Hepatocyte (in vitro differentiated cells): ENCODE measurements around the gene SPRED2. TPM values are rescaled to one million over a fixed set of nuclear protein-coding genes. Genes with fewer than 3 reads are reported as not detected.

Source experiments
- DNase-seq: peaks from one replicate; pipeline ENCODE4 v3.0.0-alpha.2; 2016; ENCODE audit warnings: low spot score
- H2AFZ ChIP-seq: fragments of 200-600 bp; sonication (generic); 2 replicates; pipeline ENCODE4 v1.6.0; 2016; ENCODE audit warnings: antibody characterized with exemption, mild to moderate bottlenecking
- H3K27ac ChIP-seq: fragments of 200-600 bp; sonication (generic); 2 replicates; pipeline ENCODE4 v1.5.1; 2016; ENCODE audit warnings: mild to moderate bottlenecking
- H3K27me3 ChIP-seq: fragments of 200-600 bp; sonication (generic); 2 replicates; pipeline ENCODE4 v1.6.1; 2016
- H3K36me3 ChIP-seq: fragments of 200-600 bp; sonication (generic); replicated peaks from 2 replicates; pipeline ENCODE4 v1.5.1; 2016; ENCODE audit warnings: low read depth; ENCODE audit not compliant: insufficient read depth
- H3K4me1 ChIP-seq: fragments of 200-600 bp; sonication (generic); 2 replicates; pipeline ENCODE4 v1.5.1; 2016; ENCODE audit warnings: mild to moderate bottlenecking, moderate library complexity; ENCODE audit not compliant: insufficient read depth
- H3K4me2 ChIP-seq: fragments of 200-600 bp; sonication (generic); 2 replicates; pipeline ENCODE4 v1.6.0; 2016
- H3K4me3 ChIP-seq: fragments of 200-600 bp; sonication (generic); 2 replicates; pipeline ENCODE4 v1.5.1; 2016; ENCODE audit warnings: mild to moderate bottlenecking
- H3K79me2 ChIP-seq: fragments of 200-600 bp; sonication (generic); 2 replicates; pipeline ENCODE4 v1.6.0; 2017; ENCODE audit warnings: mild to moderate bottlenecking
- H3K9me2 ChIP-seq: fragments of 200-600 bp; sonication (generic); replicated peaks from 2 replicates; pipeline ENCODE4 v1.6.0; 2017; ENCODE audit warnings: mild to moderate bottlenecking; ENCODE audit not compliant: insufficient read depth
- H3K9me3 ChIP-seq: fragments of 200-600 bp; sonication (generic); 2 replicates; pipeline ENCODE4 v1.5.1; 2016; ENCODE audit warnings: low read depth, mild to moderate bottlenecking
- H4K20me1 ChIP-seq: fragments of 200-600 bp; sonication (generic); 2 replicates; pipeline ENCODE4 v1.6.0; 2016; ENCODE audit warnings: mild to moderate bottlenecking; ENCODE audit not compliant: insufficient read depth, poor library complexity, severe bottlenecking
- EZH2 ChIP-seq: fragments of 200-600 bp; sonication (generic); IDR thresholded peaks from 2 replicates; pipeline ENCODE4 v1.6.1; 2016; ENCODE audit warnings: antibody characterized with exemption, mild to moderate bottlenecking, borderline replicate concordance
- EZH2phosphoT487 ChIP-seq: fragments of 200-600 bp; sonication (generic); IDR thresholded peaks from one replicate; pipeline ENCODE4 v1.6.1; 2018; ENCODE audit warnings: antibody characterized with exemption, mild to moderate bottlenecking, low read depth, moderate library complexity; ENCODE audit not compliant: unreplicated experiment, severe bottlenecking
- WGBS: methylation state at CpG from one replicate; pipeline ENCODE4 v1.1.6; 2016; ENCODE audit warnings: low lambda C conversion rate; ENCODE audit errors: missing lambda C conversion rate; 5-methylcytosine and 5-hydroxymethylcytosine counted together
- polyA plus RNA-seq: library from polyadenylated mRNA; unstranded; fragments of >200 nt; fragmentation: Nextera tagmentation; extraction: Ambion mirVana; gene quantifications from 2 replicates; pipeline ENCODE4 v1.2.1, GENCODE V29; 2016
- total RNA-seq: library from RNA; depleted of rRNA; stranded (reverse); fragments of >200 nt; gene quantifications from 2 replicates; pipeline ENCODE4 v1.2.3, GENCODE V29; 2014
- TF ChIP-seq, protein P1 (sequence below): fragments of 200-600 bp; sonication (generic); IDR thresholded peaks from 2 replicates; pipeline ENCODE4 v1.5.1; 2016; ENCODE audit warnings: antibody characterized with exemption, mild to moderate bottlenecking; ENCODE audit not compliant: poor library complexity

The SPRED2 gene
- total and polyA plus RNA-seq, 2 experiments from 2014 or later = 12.7 to 14.1 TPM

DNA sequence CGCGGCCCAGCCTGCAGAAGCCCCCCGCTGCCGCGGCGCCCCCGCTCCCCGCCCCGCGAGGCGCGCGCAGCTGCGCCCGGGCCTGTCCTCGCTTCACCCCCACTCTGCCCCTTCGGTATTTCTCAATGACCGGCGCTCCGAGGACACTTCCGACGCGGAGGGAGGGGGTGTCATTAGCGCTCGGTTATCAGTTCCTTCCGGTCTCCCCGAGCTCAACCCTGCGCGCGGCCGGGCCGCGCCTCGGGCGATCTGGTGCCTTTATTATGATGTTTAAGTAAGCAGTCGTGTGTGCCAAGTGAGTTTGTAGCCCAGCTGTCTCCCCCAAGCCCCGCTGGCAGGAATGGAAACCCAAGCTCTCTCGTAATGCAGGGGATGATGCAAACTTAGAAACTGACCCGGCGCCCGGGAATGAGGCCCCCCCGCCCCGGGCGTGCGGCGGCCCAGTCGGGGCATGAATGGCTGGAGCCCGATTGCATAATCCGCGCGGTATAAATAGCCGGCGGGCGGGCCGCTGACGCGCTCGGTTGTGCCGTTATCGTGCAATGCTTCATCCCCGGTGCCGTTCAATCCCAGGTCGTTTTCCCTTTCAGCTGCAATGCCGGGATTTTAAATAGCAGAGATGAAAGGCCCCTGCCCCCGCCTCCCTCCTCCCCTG, 3.9 kb upstream of the SPRED2 start:
- H3K27ac ChIP-seq = peak overlapping the region; percentile 93
- H3K9me2 ChIP-seq = no peaks in the 10 kb centered on the region
- H3K4me1 ChIP-seq = peaks cover 5% of the 10 kb centered on the region
- H4K20me1 ChIP-seq = no peaks in the 10 kb centered on the region
- no peaks in the 10 kb centered on the region for H3K27me3 ChIP-seq
- no peaks in the 10 kb centered on the region for H3K36me3 ChIP-seq
- TF ChIP-seq EZH2phosphoT487 (no peak), EZH2 (no peak)
- TF ChIP-seq, protein P1, sequence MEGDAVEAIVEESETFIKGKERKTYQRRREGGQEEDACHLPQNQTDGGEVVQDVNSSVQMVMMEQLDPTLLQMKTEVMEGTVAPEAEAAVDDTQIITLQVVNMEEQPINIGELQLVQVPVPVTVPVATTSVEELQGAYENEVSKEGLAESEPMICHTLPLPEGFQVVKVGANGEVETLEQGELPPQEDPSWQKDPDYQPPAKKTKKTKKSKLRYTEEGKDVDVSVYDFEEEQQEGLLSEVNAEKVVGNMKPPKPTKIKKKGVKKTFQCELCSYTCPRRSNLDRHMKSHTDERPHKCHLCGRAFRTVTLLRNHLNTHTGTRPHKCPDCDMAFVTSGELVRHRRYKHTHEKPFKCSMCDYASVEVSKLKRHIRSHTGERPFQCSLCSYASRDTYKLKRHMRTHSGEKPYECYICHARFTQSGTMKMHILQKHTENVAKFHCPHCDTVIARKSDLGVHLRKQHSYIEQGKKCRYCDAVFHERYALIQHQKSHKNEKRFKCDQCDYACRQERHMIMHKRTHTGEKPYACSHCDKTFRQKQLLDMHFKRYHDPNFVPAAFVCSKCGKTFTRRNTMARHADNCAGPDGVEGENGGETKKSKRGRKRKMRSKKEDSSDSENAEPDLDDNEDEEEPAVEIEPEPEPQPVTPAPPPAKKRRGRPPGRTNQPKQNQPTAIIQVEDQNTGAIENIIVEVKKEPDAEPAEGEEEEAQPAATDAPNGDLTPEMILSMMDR = no peak
- peaks cover 12% of the 10 kb centered on the region for H3K79me2 ChIP-seq
- DNase-seq = peak; percentile 95
- no peaks in the 10 kb centered on the region for H3K9me3 ChIP-seq
- H3K4me2 ChIP-seq = peak overlapping the region; percentile 77
- under 1% methylated on average over 49 of the region's 65 CpGs for WGBS
- H2AFZ ChIP-seq = peak overlapping the region; percentile 49
- peak overlapping the region; percentile 37 for H3K4me3 ChIP-seq

DNA sequence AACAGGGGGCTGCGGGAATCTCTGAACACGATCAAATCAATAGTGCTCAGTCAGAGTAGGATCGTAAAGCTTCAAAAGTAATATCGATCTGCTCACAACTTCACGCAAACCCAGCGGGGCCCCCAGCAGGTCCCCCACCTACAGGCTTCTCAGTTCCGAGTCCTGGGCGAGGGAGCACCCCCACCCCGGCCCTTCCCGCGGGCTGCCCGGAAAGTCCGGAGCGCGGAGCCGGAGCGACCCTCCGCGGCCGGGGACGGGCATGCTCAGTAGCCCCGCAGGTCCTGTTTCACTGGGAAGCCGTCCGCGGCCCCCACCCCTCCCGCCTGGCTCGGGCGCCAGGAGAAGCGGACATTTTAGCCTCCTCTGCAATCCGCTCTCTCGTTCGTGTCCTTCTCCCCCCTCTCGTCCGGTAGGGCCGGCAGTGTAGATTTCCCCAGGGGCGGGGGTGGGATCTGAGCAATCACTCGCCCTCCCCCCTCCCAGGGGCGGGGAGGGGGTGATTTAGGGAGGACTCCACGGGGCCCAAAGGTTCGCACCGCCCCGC, 3.3 kb upstream of the SPRED2 start:
- TF ChIP-seq EZH2phosphoT487 (no peak), EZH2 (no peak)
- TF ChIP-seq, protein P1 = no peak
- peak; percentile 93 for DNase-seq
- H3K4me1 ChIP-seq = peaks cover 5% of the 10 kb centered on the region
- peaks cover 12% of the 10 kb centered on the region for H3K79me2 ChIP-seq
- H4K20me1 ChIP-seq = no peaks in the 10 kb centered on the region
- H3K9me3 ChIP-seq = no peaks in the 10 kb centered on the region
- H3K27ac ChIP-seq = peak overlapping the region; percentile 93
- 1% methylated on average over 28 of the region's 42 CpGs for WGBS
- peak overlapping the region; percentile 77 for H3K4me2 ChIP-seq
- H3K4me3 ChIP-seq = peak overlapping the region; percentile 37
- H3K27me3 ChIP-seq = no peaks in the 10 kb centered on the region
- H2AFZ ChIP-seq = peak overlapping the region; percentile 49
- H3K36me3 ChIP-seq = no peaks in the 10 kb centered on the region
- H3K9me2 ChIP-seq = no peaks in the 10 kb centered on the region

DNA sequence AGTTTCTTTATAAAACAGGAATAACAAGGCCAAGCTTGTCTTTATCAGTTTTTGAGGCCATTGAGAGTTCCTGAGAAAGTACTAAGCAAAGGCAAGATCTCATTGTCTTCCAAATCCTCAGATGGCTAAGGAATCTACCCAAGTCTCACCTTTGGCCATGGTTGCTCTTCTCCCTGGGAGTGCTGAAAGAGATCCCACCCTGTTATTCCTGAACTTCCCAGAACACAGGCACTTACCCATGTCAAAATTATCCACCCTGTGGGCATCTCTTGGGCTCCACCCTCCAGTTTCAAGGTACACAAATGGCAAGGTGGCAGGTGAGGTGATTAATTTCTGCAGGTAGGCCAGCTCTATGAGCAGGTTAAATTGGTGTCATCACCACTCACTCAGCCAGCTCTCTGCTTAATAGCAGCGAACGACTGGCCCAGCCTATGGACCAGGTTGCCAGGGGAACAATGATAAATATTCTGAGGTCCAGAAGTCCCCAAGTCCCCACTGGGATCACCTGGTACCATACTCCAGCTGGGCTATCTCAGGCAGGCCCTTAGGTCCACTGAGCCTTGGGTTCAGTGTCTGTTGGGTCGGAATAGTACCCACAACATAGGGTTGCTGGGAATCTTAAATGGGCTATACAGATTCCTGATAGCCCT, 2.3 kb upstream of the SPRED2 start:
- no peak overlapping the region for H2AFZ ChIP-seq
- TF ChIP-seq, protein P1 = no peak
- TF ChIP-seq EZH2phosphoT487 = no peak
- no peak for TF ChIP-seq EZH2
- H4K20me1 ChIP-seq = peaks cover 8% of the 10 kb centered on the region
- H3K9me3 ChIP-seq = no peaks in the 10 kb centered on the region
- H3K27ac ChIP-seq = no peak overlapping the region
- peaks cover 18% of the 10 kb centered on the region for H3K79me2 ChIP-seq
- H3K4me2 ChIP-seq = peak overlapping the region; percentile 77
- no peaks in the 10 kb centered on the region for H3K36me3 ChIP-seq
- no peaks in the 10 kb centered on the region for H3K9me2 ChIP-seq
- H3K4me3 ChIP-seq = no peak overlapping the region
- no peak for DNase-seq
- H3K4me1 ChIP-seq = peaks cover 5% of the 10 kb centered on the region
- 50% methylated on average over 3 of the region's 3 CpGs for WGBS
- no peaks in the 10 kb centered on the region for H3K27me3 ChIP-seq
